A673 (cell line): ENCODE data around the gene AGRP.

Experiments used
- EZH2 ChIP-seq: fragments of 200-600 bp; sonication (generic); IDR thresholded peaks from 2 replicates; pipeline ENCODE4 v1.6.1; 2017; ENCODE audit warnings: borderline replicate concordance, low read depth, mild to moderate bottlenecking, mixed read lengths, antibody characterized with exemption, low read length; ENCODE audit not compliant: poor library complexity, severe bottlenecking
- TF ChIP-seq, protein P1 (sequence below): fragments of 300-800, 200-600 bp; sonication (generic); conservative IDR thresholded peaks from 2 replicates; pipeline ENCODE4 v1.5.1; 2017; ENCODE audit warnings: low read depth, mild to moderate bottlenecking, antibody characterized with exemption, low read length, moderate library complexity, mixed read lengths

- TF ChIP-seq, protein P1, sequence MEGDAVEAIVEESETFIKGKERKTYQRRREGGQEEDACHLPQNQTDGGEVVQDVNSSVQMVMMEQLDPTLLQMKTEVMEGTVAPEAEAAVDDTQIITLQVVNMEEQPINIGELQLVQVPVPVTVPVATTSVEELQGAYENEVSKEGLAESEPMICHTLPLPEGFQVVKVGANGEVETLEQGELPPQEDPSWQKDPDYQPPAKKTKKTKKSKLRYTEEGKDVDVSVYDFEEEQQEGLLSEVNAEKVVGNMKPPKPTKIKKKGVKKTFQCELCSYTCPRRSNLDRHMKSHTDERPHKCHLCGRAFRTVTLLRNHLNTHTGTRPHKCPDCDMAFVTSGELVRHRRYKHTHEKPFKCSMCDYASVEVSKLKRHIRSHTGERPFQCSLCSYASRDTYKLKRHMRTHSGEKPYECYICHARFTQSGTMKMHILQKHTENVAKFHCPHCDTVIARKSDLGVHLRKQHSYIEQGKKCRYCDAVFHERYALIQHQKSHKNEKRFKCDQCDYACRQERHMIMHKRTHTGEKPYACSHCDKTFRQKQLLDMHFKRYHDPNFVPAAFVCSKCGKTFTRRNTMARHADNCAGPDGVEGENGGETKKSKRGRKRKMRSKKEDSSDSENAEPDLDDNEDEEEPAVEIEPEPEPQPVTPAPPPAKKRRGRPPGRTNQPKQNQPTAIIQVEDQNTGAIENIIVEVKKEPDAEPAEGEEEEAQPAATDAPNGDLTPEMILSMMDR, result no peak
- no peak for TF ChIP-seq EZH2
Observed at GRCh38 chr16:67481561-67482232, 1.6 kb downstream of the AGRP start.
